Measurements from ENCODE around the gene TMEM69.
A peak's percentile ranks its signal among the peaks of the same experiment; 100 is the strongest.
"Not testable (repeated sequence)": the region's sequence is repeated elsewhere in the genome, so short reads cannot be mapped to it uniquely, and the experiment has no call there.

TMEM69 gene

GRCh38 chr1:45684402-45684801, 3.6 kb upstream of the TMEM69 start:
- H3K27ac ChIP-seq (ENCODE audit: low read depth, low read length) = no peak overlapping the region
- H3K4me1 ChIP-seq (ENCODE audit: control insufficient read depth, insufficient read depth, low read length) = peaks cover 6% of the 10 kb centered on the region
- no peak overlapping the region for H3K9ac ChIP-seq (ENCODE audit: low read length)
- peak overlapping the region; percentile 26 for H3K4me3 ChIP-seq (ENCODE audit: low read length)
- H3K27me3 ChIP-seq (ENCODE audit: control insufficient read depth, insufficient read depth, low read length) = no peaks in the 10 kb centered on the region
- H3K36me3 ChIP-seq (ENCODE audit: control insufficient read depth, insufficient read depth, low read length) = no peaks in the 10 kb centered on the region

GRCh38 chr1:45685308-45686014, 2.5 kb upstream of the TMEM69 start:
- H3K4me1 ChIP-seq (ENCODE audit: control insufficient read depth, insufficient read depth, low read length) = peaks cover 5% of the 10 kb centered on the region
- peak overlapping the region; percentile 100 for H3K4me3 ChIP-seq (ENCODE audit: low read length)
- H3K27me3 ChIP-seq (ENCODE audit: control insufficient read depth, insufficient read depth, low read length) = no peaks in the 10 kb centered on the region
- H3K36me3 ChIP-seq (ENCODE audit: control insufficient read depth, insufficient read depth, low read length) = no peaks in the 10 kb centered on the region
- H3K27ac ChIP-seq (ENCODE audit: low read depth, low read length) = peak overlapping the region; percentile 95
- peak overlapping the region; percentile 100 for H3K9ac ChIP-seq (ENCODE audit: low read length)

GRCh38 chr1:45686015-45686287, 2.0 kb upstream of the TMEM69 start:
- Histone ChIP-seq H3K4me3 (ENCODE audit: low read length) (peak overlapping the region; percentile 100), H3K27ac (ENCODE audit: low read depth, low read length) (peak overlapping the region; percentile 95), H3K36me3 (ENCODE audit: control insufficient read depth, insufficient read depth, low read length) (peaks cover 2% of the 10 kb centered on the region), H3K27me3 (ENCODE audit: control insufficient read depth, insufficient read depth, low read length) (no peaks in the 10 kb centered on the region), H3K9ac (ENCODE audit: low read length) (peak overlapping the region; percentile 100), H3K4me1 (ENCODE audit: control insufficient read depth, insufficient read depth, low read length) (peaks cover 5% of the 10 kb centered on the region)

GRCh38 chr1:45686288-45687013, 1.5 kb upstream of the TMEM69 start, which contains the start of gene GPBP1L1:
TSS of gene GPBP1L1 (minus strand) at chr1:45686533. CDS start at chr1:45659087, 27,446 bp downstream.
- Histone ChIP-seq H3K4me1 (ENCODE audit: control insufficient read depth, insufficient read depth, low read length) (peaks cover 3% of the 10 kb centered on the region), H3K9ac (ENCODE audit: low read length) (peak within 1 kb of the TSS; percentile 100), H3K36me3 (ENCODE audit: control insufficient read depth, insufficient read depth, low read length) (peaks cover 3% of the 10 kb centered on the region), H3K27me3 (ENCODE audit: control insufficient read depth, insufficient read depth, low read length) (no peaks in the 10 kb centered on the region), H3K4me3 (ENCODE audit: low read length) (peak within 1 kb of the TSS; percentile 100), H3K27ac (ENCODE audit: low read depth, low read length) (peak within 1 kb of the TSS; percentile 95)

GRCh38 chr1:45687014-45687753, 797 bp upstream of the TMEM69 start:
- Histone ChIP-seq H3K36me3 (ENCODE audit: control insufficient read depth, insufficient read depth, low read length) (peaks cover 5% of the 10 kb centered on the region), H3K27ac (ENCODE audit: low read depth, low read length) (peak overlapping the region; percentile 95), H3K4me1 (ENCODE audit: control insufficient read depth, insufficient read depth, low read length) (peaks cover 3% of the 10 kb centered on the region)

GRCh38 chr1:45693811-45694210, 5.8 kb downstream of the TMEM69 start:
- H3K36me3 ChIP-seq (ENCODE audit: control insufficient read depth, insufficient read depth, low read length); H3K27ac ChIP-seq (ENCODE audit: low read depth, low read length); H3K4me1 ChIP-seq (ENCODE audit: control insufficient read depth, insufficient read depth, low read length); H3K27me3 ChIP-seq (ENCODE audit: control insufficient read depth, insufficient read depth, low read length); H3K4me3 ChIP-seq (ENCODE audit: low read length); H3K9ac ChIP-seq (ENCODE audit: low read length): not testable (repeated sequence)

More at GRCh38 chr1:45687014-45687753, 797 bp upstream of the TMEM69 start:
- peak overlapping the region; percentile 86 for H3K9ac ChIP-seq (ENCODE audit: low read length)
- no peaks in the 10 kb centered on the region for H3K27me3 ChIP-seq (ENCODE audit: control insufficient read depth, insufficient read depth, low read length)
- peak overlapping the region; percentile 100 for H3K4me3 ChIP-seq (ENCODE audit: low read length)

- Histone ChIP-seq H3K27me3 (ENCODE audit: control insufficient read depth, insufficient read depth, low read length) (no peaks in the 10 kb centered on the region), H3K27ac (ENCODE audit: low read depth, low read length) (no peak overlapping the region), H3K4me3 (ENCODE audit: low read length) (no peak overlapping the region), H3K4me1 (ENCODE audit: control insufficient read depth, insufficient read depth, low read length) (no peaks in the 10 kb centered on the region), H3K36me3 (ENCODE audit: control insufficient read depth, insufficient read depth, low read length) (peaks cover 8% of the 10 kb centered on the region), H3K9ac (ENCODE audit: low read length) (no peak overlapping the region)
Measured at GRCh38 chr1:45694823-45695222, 6.8 kb downstream of the TMEM69 start.

- no peak overlapping the region for H3K27ac ChIP-seq (ENCODE audit: low read depth, low read length)
- no peak overlapping the region for H3K9ac ChIP-seq (ENCODE audit: low read length)
- no peaks in the 10 kb centered on the region for H3K27me3 ChIP-seq (ENCODE audit: control insufficient read depth, insufficient read depth, low read length)
- H3K36me3 ChIP-seq (ENCODE audit: control insufficient read depth, insufficient read depth, low read length) = peaks cover 4% of the 10 kb centered on the region
- H3K4me3 ChIP-seq (ENCODE audit: low read length) = no peak overlapping the region
- H3K4me1 ChIP-seq (ENCODE audit: control insufficient read depth, insufficient read depth, low read length) = no peaks in the 10 kb centered on the region
Measured at GRCh38 chr1:45704637-45705036, 16.7 kb downstream of the TMEM69 start.

GRCh38 chr1:45713711-45714110, 25.7 kb downstream of the TMEM69 start:
- Histone ChIP-seq H3K4me1 (ENCODE audit: control insufficient read depth, insufficient read depth, low read length) (no peaks in the 10 kb centered on the region), H3K9ac (ENCODE audit: low read length) (no peak overlapping the region), H3K27me3 (ENCODE audit: control insufficient read depth, insufficient read depth, low read length) (no peaks in the 10 kb centered on the region), H3K36me3 (ENCODE audit: control insufficient read depth, insufficient read depth, low read length) (no peaks in the 10 kb centered on the region), H3K27ac (ENCODE audit: low read depth, low read length) (no peak overlapping the region), H3K4me3 (ENCODE audit: low read length) (no peak overlapping the region)

- Histone ChIP-seq H3K4me3 (ENCODE audit: low read length) (no peak overlapping the region), H3K4me1 (ENCODE audit: control insufficient read depth, insufficient read depth, low read length) (no peaks in the 10 kb centered on the region), H3K27me3 (ENCODE audit: control insufficient read depth, insufficient read depth, low read length) (no peaks in the 10 kb centered on the region), H3K27ac (ENCODE audit: low read depth, low read length) (no peak overlapping the region), H3K36me3 (ENCODE audit: control insufficient read depth, insufficient read depth, low read length) (no peaks in the 10 kb centered on the region), H3K9ac (ENCODE audit: low read length) (no peak overlapping the region)
Measured at GRCh38 chr1:45716700-45717099, 28.7 kb downstream of the TMEM69 start.

- not testable (repeated sequence) for H3K27me3 ChIP-seq (ENCODE audit: control insufficient read depth, insufficient read depth, low read length)
Measured at GRCh38 chr1:45717386-45717785, 29.4 kb downstream of the TMEM69 start.

GRCh38 chr1:45718289-45718688, 30.3 kb downstream of the TMEM69 start:
- H3K27ac ChIP-seq (ENCODE audit: low read depth, low read length) = no peak overlapping the region
- no peak overlapping the region for H3K4me3 ChIP-seq (ENCODE audit: low read length)
- H3K36me3 ChIP-seq (ENCODE audit: control insufficient read depth, insufficient read depth, low read length) = no peaks in the 10 kb centered on the region
- no peaks in the 10 kb centered on the region for H3K4me1 ChIP-seq (ENCODE audit: control insufficient read depth, insufficient read depth, low read length)
- H3K27me3 ChIP-seq (ENCODE audit: control insufficient read depth, insufficient read depth, low read length) = no peaks in the 10 kb centered on the region
- H3K9ac ChIP-seq (ENCODE audit: low read length) = no peak overlapping the region

More at GRCh38 chr1:45717386-45717785, 29.4 kb downstream of the TMEM69 start:
- not testable (repeated sequence) for H3K36me3 ChIP-seq (ENCODE audit: control insufficient read depth, insufficient read depth, low read length); H3K4me3 ChIP-seq (ENCODE audit: low read length); H3K4me1 ChIP-seq (ENCODE audit: control insufficient read depth, insufficient read depth, low read length); H3K9ac ChIP-seq (ENCODE audit: low read length); H3K27ac ChIP-seq (ENCODE audit: low read depth, low read length)
